ENCODE data around the gene MARCHF3.

Gene MARCHF3

GRCh38 chr5:126878634-126879033, 151.7 kb downstream of the MARCHF3 start:
- H3K27ac ChIP-seq: no peak overlapping the region
- H3K79me2 ChIP-seq (ENCODE audit: insufficient read depth, low read depth): no peaks in the 10 kb centered on the region
- no peak overlapping the region for H3K4me2 ChIP-seq
- H3K36me3 ChIP-seq (ENCODE audit: insufficient read depth): no peaks in the 10 kb centered on the region
- no peak overlapping the region for H2AFZ ChIP-seq (ENCODE audit: low read depth)
- no peak overlapping the region for H3K4me3 ChIP-seq (IDR thresholded peaks at IDR 0.05; ENCODE audit: insufficient read depth, low read depth, low read length)
- H3K9ac ChIP-seq: no peak overlapping the region
- no peaks in the 10 kb centered on the region for H4K20me1 ChIP-seq (ENCODE audit: insufficient read depth)
- H3K27me3 ChIP-seq (ENCODE audit: insufficient read depth, low read depth): no peaks in the 10 kb centered on the region
- no peak for TF ChIP-seq CTCF (conservative IDR thresholded peaks at IDR 0.05; ENCODE audit: low read depth, low read length)
- H3K4me1 ChIP-seq (ENCODE audit: low read depth, poor library complexity, severe bottlenecking): no peaks in the 10 kb centered on the region

DNA sequence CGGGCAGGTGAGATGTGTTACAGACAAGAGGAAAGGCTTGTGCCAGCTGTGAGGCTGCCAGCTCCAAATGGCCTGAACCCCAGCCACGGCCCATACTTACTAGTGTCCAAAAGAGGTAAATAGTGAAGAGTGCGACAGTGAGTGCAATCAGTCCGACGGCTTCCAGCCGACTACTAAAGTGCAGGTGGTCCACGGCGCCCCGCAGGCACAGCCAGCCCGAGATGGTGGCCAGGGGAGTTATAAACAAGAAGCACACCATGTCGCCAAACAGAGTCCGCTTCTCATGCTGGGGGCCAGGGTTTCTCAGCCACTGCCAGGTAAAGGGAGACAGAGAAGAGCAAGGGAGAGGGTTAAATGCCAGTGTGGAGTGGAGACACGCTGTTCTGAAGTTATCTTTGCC, 152.3 kb downstream of the MARCHF3 start:
- Histone ChIP-seq H4K20me1 (ENCODE audit: insufficient read depth) (no peaks in the 10 kb centered on the region), H3K4me3 (IDR thresholded peaks at IDR 0.05; ENCODE audit: insufficient read depth, low read depth, low read length) (no peak overlapping the region), H3K27ac (no peak overlapping the region), H2AFZ (ENCODE audit: low read depth) (no peak overlapping the region), H3K4me1 (ENCODE audit: low read depth, poor library complexity, severe bottlenecking) (no peaks in the 10 kb centered on the region), H3K36me3 (ENCODE audit: insufficient read depth) (no peaks in the 10 kb centered on the region), H3K27me3 (ENCODE audit: insufficient read depth, low read depth) (no peaks in the 10 kb centered on the region), H3K9ac (no peak overlapping the region), H3K79me2 (ENCODE audit: insufficient read depth, low read depth) (no peaks in the 10 kb centered on the region), H3K4me2 (no peak overlapping the region)
- TF ChIP-seq CTCF (conservative IDR thresholded peaks at IDR 0.05; ENCODE audit: low read depth, low read length): no peak

GRCh38 chr5:126877602-126878001, 152.8 kb downstream of the MARCHF3 start:
- no peak for TF ChIP-seq CTCF (conservative IDR thresholded peaks at IDR 0.05; ENCODE audit: low read depth, low read length)
- Histone ChIP-seq H3K27ac (no peak overlapping the region), H3K4me3 (IDR thresholded peaks at IDR 0.05; ENCODE audit: insufficient read depth, low read depth, low read length) (no peak overlapping the region), H2AFZ (ENCODE audit: low read depth) (no peak overlapping the region), H3K27me3 (ENCODE audit: insufficient read depth, low read depth) (no peaks in the 10 kb centered on the region), H4K20me1 (ENCODE audit: insufficient read depth) (no peaks in the 10 kb centered on the region), H3K36me3 (ENCODE audit: insufficient read depth) (no peaks in the 10 kb centered on the region), H3K9ac (no peak overlapping the region), H3K4me1 (ENCODE audit: low read depth, poor library complexity, severe bottlenecking) (no peaks in the 10 kb centered on the region), H3K4me2 (no peak overlapping the region), H3K79me2 (ENCODE audit: insufficient read depth, low read depth) (no peaks in the 10 kb centered on the region)

DNA sequence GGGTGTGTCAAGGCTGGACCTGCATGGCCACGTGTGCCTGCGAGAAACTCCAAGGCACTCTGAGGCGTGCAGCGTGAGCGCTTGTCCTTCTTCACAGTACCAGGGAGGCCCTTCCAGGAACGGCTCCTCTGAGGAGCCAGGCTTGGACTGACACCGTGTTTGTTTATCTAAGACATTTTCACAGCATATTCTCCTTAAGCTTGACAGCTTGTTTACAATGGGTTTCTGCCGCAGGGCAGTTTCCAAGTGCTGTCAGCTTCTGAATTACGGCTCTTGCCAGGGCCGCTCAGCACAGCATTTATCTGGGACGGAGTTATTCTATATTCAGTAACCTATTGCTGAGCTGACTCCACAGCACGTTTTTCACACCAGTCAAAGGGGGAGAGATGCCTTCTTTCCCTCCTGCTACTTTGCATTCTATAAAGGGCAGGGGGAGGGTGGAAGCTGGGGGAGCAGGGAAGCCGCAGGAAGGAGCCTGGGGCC, 155.0 kb downstream of the MARCHF3 start:
- no peak overlapping the region for H3K4me2 ChIP-seq
- no peak overlapping the region for H2AFZ ChIP-seq (ENCODE audit: low read depth)
- H3K4me3 ChIP-seq (IDR thresholded peaks at IDR 0.05; ENCODE audit: insufficient read depth, low read depth, low read length): no peak overlapping the region
- no peak overlapping the region for H3K9ac ChIP-seq
- H3K36me3 ChIP-seq (ENCODE audit: insufficient read depth): no peaks in the 10 kb centered on the region
- no peaks in the 10 kb centered on the region for H3K79me2 ChIP-seq (ENCODE audit: insufficient read depth, low read depth)
- no peak overlapping the region for H3K27ac ChIP-seq
- TF ChIP-seq CTCF (conservative IDR thresholded peaks at IDR 0.05; ENCODE audit: low read depth, low read length): no peak
- no peaks in the 10 kb centered on the region for H3K4me1 ChIP-seq (ENCODE audit: low read depth, poor library complexity, severe bottlenecking)
- H4K20me1 ChIP-seq (ENCODE audit: insufficient read depth): no peaks in the 10 kb centered on the region
- H3K27me3 ChIP-seq (ENCODE audit: insufficient read depth, low read depth): no peaks in the 10 kb centered on the region
